Uterus (tissue), 2 donors: ENCODE results near the gene CACNA1B.

Experiments
- CTCF ChIP-seq, 4 experiments: fragments of 200-600 bp in 2 of 4; fragments of 450-650 bp in 2 of 4; sonication (generic) in 2 of 4; IDR thresholded peaks; one replicate each; pipeline ENCODE4 v1.5.1; 2016 to 2019; ENCODE audit warnings: antibody characterized with exemption in 4 of 4, mild to moderate bottlenecking in 2 of 4, moderate library complexity in 1 of 4
- POLR2A ChIP-seq, 2 donors: fragments of 450-650 bp; IDR thresholded peaks; one replicate each; pipeline ENCODE4 v1.6.1; 2016; ENCODE audit warnings: antibody characterized with exemption in 2 of 2, mild to moderate bottlenecking in 1 of 2, moderate library complexity in 1 of 2

- TF ChIP-seq CTCF (IDR thresholded peaks at IDR 0.05) (no peak), POLR2A (IDR thresholded peaks at IDR 0.05) (no peak)
These were observed 98.5 kb downstream of the CACNA1B start for GRCh38 chr9:137975936-137976565.
